RWPE2 (cell line): ENCODE measurements around the gene ABCG2.

Source experiments
- ATAC-seq: fragments of 200-7000 bp; cut with Tn5 transposase; 3 replicates; pipeline ENCODE4 v1.9.1; 2021; ENCODE audit warnings: low read depth
- DNase-seq: peaks from one replicate; pipeline ENCODE4 v3.0.0-alpha.2; 2020; ENCODE audit warnings: low spot score
- H3K27ac ChIP-seq: fragments of 450-650 bp; 2 replicates; pipeline ENCODE4 v1.5.1; 2017; ENCODE audit warnings: mild to moderate bottlenecking; ENCODE audit not compliant: poor library complexity, severe bottlenecking
- H3K27me3 ChIP-seq: fragments of 250-450 bp; sonication (Bioruptor Pico); 2 replicates; pipeline ENCODE4 v1.5.1; 2021; ENCODE audit warnings: mild to moderate bottlenecking, moderate library complexity; ENCODE audit not compliant: insufficient read depth, poor library complexity, severe bottlenecking
- H3K36me3 ChIP-seq: fragments of 250-450 bp; sonication (Bioruptor Pico); 2 replicates; pipeline ENCODE4 v1.5.1; 2020; ENCODE audit warnings: low read depth, mild to moderate bottlenecking, moderate library complexity
- H3K4me1 ChIP-seq: fragments of 250-450 bp; sonication (Bioruptor Pico); 2 replicates; pipeline ENCODE4 v1.5.1; 2021; ENCODE audit warnings: mild to moderate bottlenecking, moderate library complexity; ENCODE audit not compliant: insufficient read depth, poor library complexity, severe bottlenecking
- H3K4me3 ChIP-seq: fragments of 250-450 bp; sonication (Bioruptor Pico); 2 replicates; pipeline ENCODE4 v1.5.1; 2021; ENCODE audit warnings: mild to moderate bottlenecking, moderate library complexity; ENCODE audit not compliant: severe bottlenecking
- H3K9me3 ChIP-seq: fragments of 250-450 bp; sonication (Bioruptor Pico); 2 replicates; pipeline ENCODE4 v1.5.1; 2021; ENCODE audit warnings: mild to moderate bottlenecking, moderate library complexity; ENCODE audit not compliant: severe bottlenecking
- CTCF ChIP-seq: fragments of 450-650 bp; IDR thresholded peaks from one replicate; pipeline ENCODE4 v1.5.1; 2017; ENCODE audit warnings: mild to moderate bottlenecking, moderate library complexity; ENCODE audit not compliant: poor library complexity, severe bottlenecking

Gene ABCG2

GRCh38 chr4:88158489-88159228 is at the start of gene ABCG2:
TSS of gene ABCG2 (minus strand) at chr4:88158639. CDS start at chr4:88139995, 18,644 bp downstream.
- no peaks in the 10 kb centered on the region for H3K27me3 ChIP-seq
- no peaks in the 10 kb centered on the region for H3K9me3 ChIP-seq
- no peaks in the 10 kb centered on the region for H3K4me1 ChIP-seq
- DNase-seq (no peak), ATAC-seq (peak; percentile 75)
- no peaks in the 10 kb centered on the region for H3K36me3 ChIP-seq
- no peak within 1 kb of the TSS for H3K27ac ChIP-seq
- no peak for TF ChIP-seq CTCF
- peak within 1 kb of the TSS; percentile 53 for H3K4me3 ChIP-seq

- H3K9me3 ChIP-seq = no peaks in the 10 kb centered on the region
- DNase-seq = no peak
- no peak overlapping the region for H3K27ac ChIP-seq
- no peak for TF ChIP-seq CTCF
- H3K4me3 ChIP-seq = no peak overlapping the region
- no peaks in the 10 kb centered on the region for H3K4me1 ChIP-seq
- no peak for ATAC-seq
- no peaks in the 10 kb centered on the region for H3K27me3 ChIP-seq
- H3K36me3 ChIP-seq = no peaks in the 10 kb centered on the region
Observed at GRCh38 chr4:88208156-88208555, 49.7 kb upstream of the ABCG2 start.

- H3K4me1 ChIP-seq = no peaks in the 10 kb centered on the region
- H3K9me3 ChIP-seq = no peaks in the 10 kb centered on the region
- ATAC-seq (no peak), DNase-seq (no peak)
- no peaks in the 10 kb centered on the region for H3K36me3 ChIP-seq
- no peaks in the 10 kb centered on the region for H3K27me3 ChIP-seq
- H3K27ac ChIP-seq = no peak overlapping the region
- H3K4me3 ChIP-seq = no peak overlapping the region
- TF ChIP-seq CTCF = no peak
Observed at GRCh38 chr4:88207171-88207570, 48.7 kb upstream of the ABCG2 start.

- no peak overlapping the region for H3K4me3 ChIP-seq
- no peak overlapping the region for H3K27ac ChIP-seq
- H3K36me3 ChIP-seq = no peaks in the 10 kb centered on the region
- TF ChIP-seq CTCF = no peak
- H3K4me1 ChIP-seq = no peaks in the 10 kb centered on the region
- ATAC-seq (no peak), DNase-seq (no peak)
- H3K27me3 ChIP-seq = no peaks in the 10 kb centered on the region
- H3K9me3 ChIP-seq = no peaks in the 10 kb centered on the region
Observed at GRCh38 chr4:88204882-88205281, 46.4 kb upstream of the ABCG2 start.

- no peak for TF ChIP-seq CTCF
- no peaks in the 10 kb centered on the region for H3K36me3 ChIP-seq
- no peaks in the 10 kb centered on the region for H3K9me3 ChIP-seq
- DNase-seq (no peak), ATAC-seq (no peak)
- no peaks in the 10 kb centered on the region for H3K4me1 ChIP-seq
- no peak overlapping the region for H3K4me3 ChIP-seq
- H3K27me3 ChIP-seq = no peaks in the 10 kb centered on the region
- H3K27ac ChIP-seq = no peak overlapping the region
Observed at GRCh38 chr4:88202443-88202842, 44.0 kb upstream of the ABCG2 start.
